Measurements from ENCODE around the gene TMEM94.
"Not testable (repeated sequence)": the region's sequence is repeated elsewhere in the genome, so short reads cannot be mapped to it uniquely, and the experiment has no call there.

TMEM94 gene

DNA sequence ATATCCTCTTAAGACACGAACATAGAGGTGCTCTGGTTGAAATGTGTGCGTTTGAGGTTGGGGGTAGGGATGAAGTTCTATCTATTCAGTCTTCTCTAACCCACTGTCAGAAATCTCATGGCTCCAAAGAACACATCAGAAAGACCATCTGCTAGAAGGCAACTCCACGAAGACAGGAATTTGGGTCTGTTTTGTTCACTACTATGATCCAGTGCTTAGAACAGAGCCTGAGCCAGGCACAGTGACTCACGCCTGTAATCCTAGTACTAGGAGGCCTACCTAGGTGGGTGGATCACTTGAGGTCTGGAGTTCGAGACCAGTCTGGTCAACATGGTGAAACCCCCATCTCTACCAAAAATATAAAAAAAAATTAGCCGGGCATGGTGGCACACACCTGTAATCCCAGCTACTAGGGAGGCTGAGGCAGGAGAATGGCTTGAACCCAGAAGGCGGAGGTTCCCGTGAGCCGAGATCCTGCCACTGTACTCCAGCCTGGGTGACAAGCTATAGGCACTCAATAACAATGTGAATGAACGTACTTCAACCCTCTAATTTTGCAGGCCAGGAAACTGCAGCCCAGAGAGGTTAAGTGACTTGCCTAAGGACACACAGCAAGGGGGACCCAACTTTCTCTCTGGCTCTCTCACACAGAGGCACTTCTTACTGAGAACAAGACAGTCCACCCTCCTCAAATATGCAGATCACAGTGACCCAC lies 56.6 kb downstream of the TMEM94 start:
- DNase-seq: no peak

GRCh38 chr17:75513641-75514000 lies 57.2 kb downstream of the TMEM94 start:
- no peak for DNase-seq

DNA sequence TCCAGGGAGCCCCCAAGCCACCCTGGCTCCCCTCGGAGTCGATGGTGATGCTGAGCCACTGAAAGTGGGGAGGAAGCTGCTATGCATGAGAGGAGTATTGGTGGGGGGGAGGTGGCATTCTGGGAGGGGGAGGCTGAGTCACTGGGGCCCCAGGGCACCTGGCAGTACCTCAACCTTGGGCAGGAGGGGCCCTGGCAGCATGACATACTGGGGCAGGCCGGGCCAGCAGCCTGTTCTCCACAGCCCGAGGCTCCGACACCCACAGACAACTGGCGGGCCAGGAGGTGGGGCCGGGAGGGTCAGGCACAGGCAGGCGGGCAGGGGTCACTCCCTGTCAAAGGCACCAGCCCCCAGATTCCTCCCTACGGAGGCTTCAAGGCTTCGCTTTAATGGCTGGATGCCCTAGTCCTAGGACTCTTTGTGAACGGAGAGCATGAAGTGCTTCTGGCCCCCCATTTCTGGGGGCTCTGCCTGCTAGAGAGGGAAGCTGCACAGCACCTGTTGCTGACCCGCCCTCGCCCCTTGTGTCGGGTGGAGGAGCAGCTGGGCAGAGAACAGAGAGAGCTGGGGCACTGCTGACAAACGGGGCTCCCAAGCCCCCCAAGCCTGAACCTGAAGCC lies 58.0 kb downstream of the TMEM94 start:
- no peak for DNase-seq

DNA sequence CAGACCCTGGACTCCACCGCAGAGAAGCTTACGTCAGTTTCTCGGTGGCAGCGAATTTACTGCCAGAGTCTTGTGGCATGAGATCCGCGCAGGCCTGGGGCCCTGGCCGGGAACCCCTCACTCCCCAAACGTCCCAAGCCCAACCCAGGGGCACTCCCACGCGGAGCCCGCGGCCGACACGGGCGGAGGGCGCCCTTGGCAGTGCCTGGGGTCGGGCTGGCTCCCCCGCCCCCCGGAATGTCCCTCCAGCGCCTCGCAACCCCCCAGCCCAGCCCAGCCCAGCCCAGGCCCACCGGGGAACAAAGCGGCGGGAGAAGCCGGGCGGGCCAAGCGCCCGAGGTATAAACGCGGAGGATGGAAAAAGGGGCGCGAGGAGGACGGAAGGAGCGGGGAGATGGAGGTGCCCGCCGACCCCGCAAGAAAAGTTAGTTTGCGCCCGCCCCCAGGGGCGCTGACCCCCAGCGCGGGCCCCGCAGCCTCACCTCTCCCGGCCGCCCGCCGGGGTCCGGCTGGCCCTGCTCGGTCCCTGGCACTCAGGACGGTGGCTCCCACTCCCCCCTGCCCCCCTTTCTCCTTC lies 58.6 kb downstream of the TMEM94 start:
- no peak for DNase-seq

- DNase-seq: peak; percentile 72 to 85
Measured at GRCh38 chr17:75515496-75516254, 59.2 kb downstream of the TMEM94 start, which contains the start of gene CASKIN2. Gene CASKIN2, minus strand, starts transcription at chr17:75515537. Its CDS starts 1,733 bp downstream, at chr17:75513804.

- DNase-seq: peak; percentile 66 to 85
Measured at GRCh38 chr17:75516255-75516618, 59.8 kb downstream of the TMEM94 start, which contains the start of gene TSEN54. Gene TSEN54, plus strand, starts transcription at chr17:75516528. Its CDS starts 33 bp downstream, at chr17:75516561.

DNA sequence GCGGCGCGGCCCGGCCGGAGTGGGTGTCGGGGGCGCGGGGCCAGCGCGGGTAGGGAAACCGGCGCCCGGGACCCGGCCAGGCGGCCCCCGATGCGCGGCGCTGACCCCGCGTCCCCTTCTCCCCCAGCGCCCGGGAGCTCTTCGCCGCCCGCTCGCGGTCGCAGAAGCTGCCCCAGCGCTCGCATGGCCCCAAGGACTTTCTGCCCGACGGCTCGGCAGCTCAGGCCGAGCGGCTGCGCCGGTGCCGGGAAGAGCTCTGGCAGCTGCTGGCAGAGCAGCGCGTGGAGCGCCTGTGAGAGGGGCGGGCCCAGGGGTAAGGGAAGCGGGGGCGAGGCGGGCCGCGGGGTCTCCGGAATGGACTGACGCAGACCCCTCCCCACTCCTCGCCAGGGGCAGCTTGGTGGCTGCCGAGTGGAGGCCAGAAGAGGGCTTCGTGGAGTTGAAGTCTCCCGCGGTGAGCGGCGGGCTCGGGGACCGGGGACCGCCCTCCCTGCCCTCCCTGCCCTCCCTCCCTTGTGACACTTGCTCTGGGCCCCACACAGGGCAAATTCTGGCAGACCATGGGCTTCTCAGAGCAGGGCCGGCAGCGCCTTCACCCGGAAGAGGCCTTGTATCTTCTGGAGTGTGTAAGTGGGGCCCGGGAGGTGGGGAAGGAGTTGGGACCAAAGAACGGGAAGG lies 60.3 kb downstream of the TMEM94 start:
- DNase-seq: no peak

GRCh38 chr17:75517297-75517865 lies 60.9 kb downstream of the TMEM94 start:
- no peak for DNase-seq

- DNase-seq: peak in 1 of 2 donors; percentile 43
Measured at GRCh38 chr17:75518201-75518600, 61.8 kb downstream of the TMEM94 start.

DNA sequence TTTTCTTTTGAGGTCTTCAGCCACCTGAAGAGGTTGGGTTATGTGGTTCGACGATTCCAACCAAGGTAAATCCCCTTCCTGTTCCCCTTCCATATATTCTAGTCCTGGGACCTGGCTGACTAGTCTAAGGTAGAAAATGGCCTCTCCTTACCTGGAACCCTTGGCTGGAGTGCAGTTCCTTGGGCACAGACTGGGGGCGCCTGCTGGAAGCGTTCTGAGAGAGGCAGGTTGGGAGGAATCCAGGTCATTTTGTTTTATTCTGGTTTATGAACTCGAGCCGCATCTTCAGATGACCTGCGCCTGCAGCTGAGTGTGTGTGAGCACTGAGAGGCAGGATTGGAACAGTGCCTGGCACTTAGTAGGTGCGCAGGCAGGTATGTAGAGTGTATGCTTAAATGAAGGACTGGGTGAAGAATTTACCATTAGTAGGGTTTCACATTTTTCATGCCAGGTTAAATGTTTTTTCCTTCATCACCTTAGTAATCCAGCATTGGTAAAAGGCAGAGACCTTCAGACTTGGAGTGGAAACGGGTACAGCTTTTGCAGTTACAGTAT lies 62.6 kb downstream of the TMEM94 start:
- DNase-seq: no peak

GRCh38 chr17:75520413-75520812 lies 64.0 kb downstream of the TMEM94 start:
- DNase-seq: not testable (repeated sequence)

DNA sequence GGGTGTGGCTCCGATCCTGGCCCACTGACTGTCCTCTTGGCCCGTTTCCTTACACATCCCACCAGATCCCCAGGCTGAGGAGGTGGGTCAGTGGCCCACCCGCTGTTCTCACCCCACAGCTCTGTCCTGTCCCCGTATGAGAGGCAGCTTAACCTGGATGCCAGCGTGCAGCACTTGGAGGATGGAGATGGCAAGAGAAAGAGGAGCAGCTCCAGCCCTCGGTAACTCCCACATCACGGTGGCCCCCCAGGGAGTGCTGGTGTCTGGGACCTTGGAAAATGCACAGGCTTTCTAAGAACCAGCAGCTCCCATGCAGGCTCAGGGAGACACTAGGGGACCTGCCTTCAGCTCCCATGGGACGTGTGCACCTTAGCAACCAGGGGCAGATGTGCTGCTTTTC lies 64.9 kb downstream of the TMEM94 start:
- no peak for DNase-seq

DNA sequence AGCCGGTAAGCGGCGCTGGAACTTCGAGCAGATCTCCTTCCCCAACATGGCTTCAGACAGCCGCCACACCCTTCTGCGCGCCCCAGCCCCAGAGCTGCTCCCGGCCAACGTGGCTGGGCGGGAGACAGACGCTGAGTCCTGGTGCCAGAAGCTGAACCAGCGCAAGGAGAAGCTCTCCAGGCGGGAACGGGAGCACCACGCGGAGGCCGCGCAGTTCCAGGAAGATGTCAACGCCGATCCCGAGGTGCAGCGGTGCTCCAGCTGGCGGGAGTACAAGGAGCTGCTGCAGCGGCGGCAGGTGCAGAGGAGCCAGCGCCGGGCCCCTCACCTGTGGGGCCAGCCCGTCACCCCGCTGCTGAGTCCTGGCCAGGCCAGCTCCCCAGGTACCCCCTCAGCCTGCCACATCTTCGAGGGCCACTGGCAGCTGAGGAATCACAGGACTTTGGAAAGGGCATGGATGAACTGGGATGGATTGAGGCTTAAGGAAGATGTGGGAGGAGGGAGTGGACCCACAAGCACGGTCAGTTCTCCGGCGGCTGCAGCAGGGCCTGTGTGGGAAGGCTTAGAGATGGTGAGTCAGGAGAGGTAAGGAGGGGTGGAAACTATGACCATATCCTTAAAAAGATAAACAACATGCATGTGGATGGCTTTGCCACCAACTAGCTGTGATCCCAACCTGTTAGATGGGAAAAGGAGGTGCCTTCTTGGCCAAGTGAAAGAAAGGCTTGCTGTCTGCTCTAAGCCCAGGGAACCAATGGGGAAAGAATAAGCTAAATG lies 65.7 kb downstream of the TMEM94 start:
- DNase-seq: no peak

- no peak for DNase-seq
Measured at GRCh38 chr17:75523647-75524046, 67.2 kb downstream of the TMEM94 start.

DNA sequence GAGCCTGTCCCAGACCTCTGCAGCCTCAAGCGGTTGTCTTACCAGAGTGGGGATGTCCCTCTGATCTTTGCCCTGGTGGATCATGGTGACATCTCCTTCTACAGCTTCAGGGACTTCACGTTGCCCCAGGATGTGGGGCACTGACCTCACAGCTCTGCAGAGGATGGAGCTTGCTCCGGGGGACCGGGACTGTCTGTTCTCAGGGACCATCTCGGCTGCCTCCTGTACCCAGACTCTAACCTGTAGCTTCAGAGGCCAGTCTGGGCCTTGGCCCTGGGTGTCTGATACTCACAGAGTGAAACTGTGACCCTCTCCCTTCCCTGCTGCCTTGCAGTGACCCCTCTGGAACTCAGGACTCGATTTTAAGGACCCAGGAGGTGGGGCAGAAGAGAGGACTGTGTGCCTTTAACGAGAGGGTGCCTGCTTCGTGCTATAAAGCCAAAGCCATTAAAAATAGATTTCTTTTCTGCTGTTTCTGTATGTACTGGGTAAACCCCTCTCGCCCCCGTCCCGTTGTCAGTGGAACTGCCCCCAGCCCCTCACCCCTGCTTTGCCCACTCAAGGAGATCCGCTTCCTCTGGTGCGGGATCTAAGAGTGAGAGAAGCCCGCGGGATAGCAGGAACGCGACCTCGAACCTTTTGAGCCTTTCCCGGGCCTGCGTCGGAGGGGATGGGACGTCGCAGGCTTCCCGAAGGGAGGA lies 68.0 kb downstream of the TMEM94 start:
- DNase-seq: no peak

DNA sequence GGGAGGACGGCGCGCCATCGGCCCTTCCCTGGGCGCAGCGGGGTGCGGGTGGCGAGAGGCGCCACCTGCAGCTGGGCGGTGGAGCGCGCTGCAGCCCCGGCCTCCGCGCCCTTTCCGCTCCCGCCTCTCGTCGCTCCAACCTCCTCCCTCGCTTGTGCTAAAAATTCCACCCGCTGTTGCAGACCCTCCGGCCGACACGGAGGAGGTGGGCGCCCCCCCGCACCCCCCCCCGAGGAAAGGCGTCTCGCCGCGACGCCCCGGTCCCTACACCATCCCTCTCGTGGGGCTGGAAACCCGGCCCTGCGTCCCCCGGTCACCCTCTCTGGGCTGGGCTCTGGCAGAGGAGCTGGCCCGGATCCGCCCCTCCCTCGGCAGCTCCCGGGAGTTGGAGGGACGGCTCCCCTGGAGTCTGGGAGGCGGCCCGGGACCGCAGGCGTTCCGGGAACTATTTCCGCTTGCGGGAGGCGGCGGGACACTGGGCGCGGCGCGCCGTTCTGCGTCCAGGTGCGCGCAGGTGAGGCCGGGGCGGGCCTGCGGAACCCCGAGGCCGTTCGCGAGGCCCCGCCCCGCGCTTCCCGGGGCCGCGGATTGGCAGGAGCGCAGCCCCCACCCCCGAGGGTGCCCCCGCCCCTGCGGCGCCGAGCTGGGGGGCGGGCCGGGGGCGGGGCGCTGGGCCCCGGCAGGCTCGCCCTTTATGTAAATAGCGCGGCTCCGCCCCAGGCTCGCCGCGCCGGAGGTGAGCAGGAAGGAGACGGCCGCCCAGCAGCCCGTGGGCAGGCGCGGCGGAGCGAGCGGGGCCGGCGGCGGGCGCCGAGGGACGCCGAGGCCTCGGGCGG lies 68.8 kb downstream of the TMEM94 start, which contains the start of gene LLGL2:
LLGL2 (plus strand) TSS at position 728 of the 836 bp plus-strand sequence. CDS start 17,730 bp downstream, outside the sequence.
- peak in 1 of 2 donors; percentile 38 for DNase-seq

GRCh38 chr17:75525806-75526554 lies 69.5 kb downstream of the TMEM94 start:
- no peak for DNase-seq

GRCh38 chr17:75526555-75527270 lies 70.3 kb downstream of the TMEM94 start:
- DNase-seq: no peak
